Measurements from ENCODE around the gene TMEM238.
A peak's percentile ranks its signal among the peaks of the same experiment; 100 is the strongest.

The TMEM238 gene

GRCh38 chr19:55354698-55355212, 29.3 kb downstream of the TMEM238 start, which contains the start of gene COX6B2:
COX6B2 (minus strand) TSS chr19:55354719; CDS start chr19:55354521, 198 bp downstream.
- no peak for DNase-seq

GRCh38 chr19:55353803-55354697, 30.0 kb downstream of the TMEM238 start:
- DNase-seq = peak; percentile 54

GRCh38 chr19:55353356-55353802, 30.7 kb downstream of the TMEM238 start:
- DNase-seq = no peak

GRCh38 chr19:55352549-55353145, 31.4 kb downstream of the TMEM238 start:
- no peak for DNase-seq

- no peak for DNase-seq
Measured at GRCh38 chr19:55352040-55352439, 32.1 kb downstream of the TMEM238 start.

DNA sequence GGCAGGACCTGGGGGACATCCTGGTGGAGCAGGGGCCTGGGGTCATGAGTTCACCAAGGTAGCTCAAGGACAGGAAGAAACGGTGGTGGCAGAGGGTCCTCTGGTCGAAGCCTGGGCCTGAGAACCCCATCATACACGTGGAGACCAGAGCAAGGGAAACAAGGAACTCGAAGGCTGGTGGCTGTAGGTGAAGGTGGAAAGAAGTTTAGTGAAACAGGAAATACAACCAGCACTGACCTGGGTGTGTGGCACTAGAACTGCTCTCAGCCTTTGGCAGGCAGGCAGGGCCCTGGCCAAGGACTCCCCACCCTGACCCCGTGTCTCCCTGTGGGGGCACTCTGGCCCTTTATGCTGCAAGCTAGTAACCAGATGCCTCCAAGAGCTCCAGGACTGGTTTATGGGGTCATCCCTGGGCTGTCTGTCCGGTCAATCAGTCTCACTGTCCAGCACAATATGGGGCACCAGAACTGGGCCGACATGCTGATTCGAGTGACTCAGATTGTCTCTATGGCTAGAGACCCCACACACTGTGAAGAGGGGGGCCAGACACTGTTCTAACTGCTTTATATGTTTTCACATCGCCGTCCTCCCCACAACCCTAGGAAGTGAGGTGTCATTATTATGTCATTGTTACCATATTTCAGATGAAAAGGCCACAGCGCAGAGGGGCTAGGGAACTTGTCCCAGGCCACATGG, 33.3 kb downstream of the TMEM238 start:
- DNase-seq = no peak

GRCh38 chr19:55348317-55349034, 35.6 kb downstream of the TMEM238 start:
- no peak for DNase-seq

- DNase-seq = no peak
Measured at GRCh38 chr19:55347442-55348009, 36.6 kb downstream of the TMEM238 start.

DNA sequence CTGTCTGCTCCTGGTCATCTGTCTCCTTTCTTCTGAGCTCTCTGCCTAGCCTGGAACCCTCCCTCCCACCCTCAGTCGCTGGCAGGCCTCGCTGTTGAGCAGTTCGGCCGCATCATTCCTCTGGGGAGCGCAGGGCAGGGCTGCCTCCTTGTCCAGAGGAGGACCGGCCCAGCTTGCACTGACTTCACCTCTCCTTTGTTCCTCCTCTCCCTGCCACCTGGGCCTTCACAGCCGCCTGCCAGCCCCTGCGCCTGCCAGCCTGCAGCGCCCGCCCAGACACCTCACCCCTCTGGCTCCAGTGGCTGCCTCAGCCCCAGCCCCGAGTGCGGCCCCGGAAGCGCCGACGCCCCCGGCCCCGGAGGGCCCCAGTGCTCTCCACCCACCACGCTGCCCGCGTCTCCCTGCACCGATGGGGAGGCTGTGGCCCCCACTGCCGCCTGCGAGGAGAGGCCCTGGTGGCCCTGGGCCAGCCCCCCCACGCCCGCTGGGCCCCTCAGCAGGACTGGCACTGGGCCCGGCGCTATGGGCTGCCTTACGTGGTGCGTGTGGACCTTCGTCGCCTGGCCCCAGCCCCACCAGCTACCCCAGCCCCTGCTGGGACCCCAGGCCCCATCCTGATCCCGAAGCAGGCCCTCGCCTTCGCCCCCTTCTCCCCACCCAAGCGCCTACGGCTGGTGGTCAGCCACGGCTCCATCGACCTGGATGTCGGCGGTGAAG, 37.2 kb downstream of the TMEM238 start:
- DNase-seq = no peak

DNA sequence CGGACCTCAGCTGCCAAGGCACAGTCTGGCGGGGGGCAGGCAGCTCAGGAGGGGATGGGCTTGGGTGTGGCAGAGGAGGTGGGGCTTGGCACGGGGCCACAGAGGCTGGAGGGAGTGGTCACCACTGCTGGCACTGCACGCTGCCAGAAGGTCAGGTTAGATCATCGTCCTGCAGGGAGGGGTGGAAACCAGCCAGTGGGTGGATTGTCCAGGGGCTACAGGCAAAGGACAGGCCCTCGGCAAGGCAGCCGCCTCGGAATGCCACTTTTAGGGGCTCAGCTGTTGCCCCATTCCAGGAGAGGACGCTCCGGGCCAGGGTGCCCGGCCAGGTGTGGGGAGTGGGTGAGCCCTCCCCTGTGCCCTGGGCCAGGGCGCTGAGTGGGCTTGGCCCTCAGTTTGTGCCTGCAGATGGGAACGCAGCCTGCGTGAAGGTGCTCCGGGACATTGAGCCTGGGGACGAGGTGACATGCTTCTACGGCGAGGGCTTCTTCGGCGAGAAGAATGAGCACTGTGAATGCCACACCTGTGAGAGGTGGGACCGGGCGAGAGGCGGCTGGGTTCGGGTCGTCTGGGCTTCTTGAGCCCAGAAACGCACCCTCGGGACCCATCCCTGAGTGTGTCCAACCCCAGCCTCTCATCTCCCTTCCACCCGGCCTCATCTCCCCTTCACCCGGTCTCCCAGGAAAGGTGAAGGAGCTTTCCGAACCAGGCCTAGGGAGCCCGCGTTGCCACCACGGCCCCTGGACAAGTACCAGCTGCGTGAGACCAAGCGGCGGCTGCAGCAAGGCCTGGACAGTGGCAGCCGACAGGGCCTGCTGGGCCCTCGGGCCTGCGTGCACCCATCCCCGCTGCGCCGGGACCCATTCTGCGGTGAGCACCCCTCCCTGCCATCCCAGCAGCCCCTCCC, 38.0 kb downstream of the TMEM238 start:
- no peak for DNase-seq

GRCh38 chr19:55345101-55345817, 38.8 kb downstream of the TMEM238 start:
- DNase-seq = no peak

DNA sequence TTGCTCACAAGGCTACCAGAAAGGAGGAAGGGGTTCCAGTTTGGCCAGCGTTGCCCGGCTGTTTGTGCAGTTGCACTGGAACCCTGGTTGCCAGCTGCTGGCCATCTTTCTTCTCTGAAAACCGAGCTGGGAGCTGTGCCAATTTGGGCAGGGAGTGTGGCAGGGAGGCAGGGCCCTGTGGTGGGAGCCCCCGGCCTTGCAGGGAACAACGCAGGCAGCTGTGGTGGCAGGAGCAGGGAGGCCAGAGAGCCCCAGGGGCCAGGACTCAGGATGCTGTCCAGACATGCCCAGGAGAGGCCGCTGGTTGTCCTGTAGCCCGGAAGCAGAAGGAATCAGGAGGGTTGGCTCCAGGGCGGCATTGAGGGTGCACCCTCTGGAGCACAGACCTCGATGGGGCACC, 39.6 kb downstream of the TMEM238 start:
- DNase-seq = no peak

GRCh38 chr19:55341595-55342531, 42.2 kb downstream of the TMEM238 start:
- no peak for DNase-seq

DNA sequence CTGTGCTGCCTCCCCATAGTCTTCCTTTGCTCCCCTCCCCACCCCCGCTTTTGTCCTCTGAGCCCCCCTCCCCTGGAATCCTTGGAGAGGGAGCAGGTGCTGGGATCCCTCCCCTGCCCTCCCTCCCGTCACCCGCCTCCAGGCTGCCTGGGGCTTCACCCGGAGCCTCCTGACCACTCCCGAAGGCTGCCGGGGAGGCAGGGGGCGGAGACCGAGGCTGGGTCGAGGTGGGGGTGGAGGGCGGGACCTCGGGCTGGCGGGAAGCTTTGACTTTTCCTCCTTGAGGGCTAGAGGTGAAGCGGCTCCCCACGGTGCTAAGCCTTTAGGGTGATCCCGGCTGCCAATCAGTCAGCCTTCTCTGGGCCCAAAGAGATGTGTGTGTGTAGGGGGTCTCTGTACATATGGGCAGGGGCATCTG, 42.9 kb downstream of the TMEM238 start:
- DNase-seq = peak; percentile 79

GRCh38 chr19:55340784-55341147, 43.3 kb downstream of the TMEM238 start:
- DNase-seq = peak; percentile 65

- peak; percentile 66 for DNase-seq
Measured at GRCh38 chr19:55339889-55340783, 44.0 kb downstream of the TMEM238 start.

- peak; percentile 100 for DNase-seq
Measured at GRCh38 chr19:55339105-55339888, 44.8 kb downstream of the TMEM238 start, which contains the start of gene KMT5C. KMT5C (plus strand) TSS chr19:55339876; CDS start chr19:55341937, 2,061 bp downstream.

Data from OCI-M1 (cell line).